ENCODE measurements around the gene TTC7B. TPM values are rescaled to one million over a fixed set of nuclear protein-coding genes. Genes with fewer than 3 reads are reported as not detected.

Gene TTC7B
- total RNA-seq, 1 experiment from 2014 or later = 21.3 TPM

GRCh38 chr14:90805662-90806540, 10.3 kb downstream of the TTC7B start:
- DNase-seq (ENCODE audit: low read depth) = no peak

GRCh38 chr14:90805084-90805391, 11.2 kb downstream of the TTC7B start:
- DNase-seq (ENCODE audit: low read depth) = no peak

GRCh38 chr14:90804292-90805083, 11.7 kb downstream of the TTC7B start:
- no peak for DNase-seq (ENCODE audit: low read depth)

GRCh38 chr14:90803249-90803648, 13.0 kb downstream of the TTC7B start:
- no peak for DNase-seq (ENCODE audit: low read depth)

GRCh38 chr14:90799420-90799819, 16.8 kb downstream of the TTC7B start:
- DNase-seq (ENCODE audit: low read depth) = no peak

GRCh38 chr14:90797919-90798318, 18.3 kb downstream of the TTC7B start:
- DNase-seq (ENCODE audit: low read depth) = no peak

- peak; percentile 23 for DNase-seq (ENCODE audit: low read depth)
Observed at GRCh38 chr14:90797451-90797850, 18.8 kb downstream of the TTC7B start.

GRCh38 chr14:90796329-90796728, 19.9 kb downstream of the TTC7B start:
- no peak for DNase-seq (ENCODE audit: low read depth)

- DNase-seq (ENCODE audit: low read depth) = peak; percentile 90
Observed at GRCh38 chr14:90795744-90796143, 20.5 kb downstream of the TTC7B start.

GRCh38 chr14:90791486-90791885, 24.7 kb downstream of the TTC7B start:
- DNase-seq (ENCODE audit: low read depth) = no peak

- DNase-seq (ENCODE audit: low read depth) = no peak
Observed at GRCh38 chr14:90788031-90788430, 28.2 kb downstream of the TTC7B start.

- DNase-seq (ENCODE audit: low read depth) = no peak
Observed at GRCh38 chr14:90785876-90786450, 30.3 kb downstream of the TTC7B start.

- peak; percentile 80 for DNase-seq (ENCODE audit: low read depth)
Observed at GRCh38 chr14:90785471-90785870, 30.8 kb downstream of the TTC7B start.

- no peak for DNase-seq (ENCODE audit: low read depth)
Observed at GRCh38 chr14:90784621-90785270, 31.5 kb downstream of the TTC7B start.

- DNase-seq (ENCODE audit: low read depth) = no peak
Observed at GRCh38 chr14:90783344-90783743, 32.9 kb downstream of the TTC7B start.

- no peak for DNase-seq (ENCODE audit: low read depth)
Observed at GRCh38 chr14:90782892-90783291, 33.3 kb downstream of the TTC7B start.

GRCh38 chr14:90781876-90782275, 34.4 kb downstream of the TTC7B start:
- DNase-seq (ENCODE audit: low read depth) = no peak

- DNase-seq (ENCODE audit: low read depth) = peak; percentile 73
Observed at GRCh38 chr14:90781344-90781761, 34.9 kb downstream of the TTC7B start.

GRCh38 chr14:90780519-90780918, 35.7 kb downstream of the TTC7B start:
- DNase-seq (ENCODE audit: low read depth) = no peak

- DNase-seq (ENCODE audit: low read depth) = no peak
Observed at GRCh38 chr14:90778571-90779255, 37.5 kb downstream of the TTC7B start.

- DNase-seq (ENCODE audit: low read depth) = no peak
Observed at GRCh38 chr14:90777830-90778485, 38.3 kb downstream of the TTC7B start.
